GM13977 (cell line): ENCODE results near the gene BAD.

ENCODE experiments used
- DNase-seq: peaks from one replicate; pipeline ENCODE4 v3.0.0; 2012; ENCODE audit warnings: low spot score
- in situ Hi-C: fragments of 300-500 bp; cut with MboI; formaldehyde crosslinking; loops from one replicate; pipeline ENCODE4 v1.12.0; 2022; ENCODE audit warnings: low sequenced_read_pairs, low pct_unique_long_range_greater_than_20kb, mixed read lengths, inconsistent platforms; ENCODE audit not compliant: unreplicated experiment
- TF ChIP-seq, protein P1 (sequence below): IDR thresholded peaks from 2 replicates; pipeline ENCODE4 v1.5.1; 2012; ENCODE audit warnings: mild to moderate bottlenecking, control low read depth; ENCODE audit not compliant: insufficient read depth; ENCODE audit errors: extremely low read depth, missing control alignments

Gene BAD

DNA sequence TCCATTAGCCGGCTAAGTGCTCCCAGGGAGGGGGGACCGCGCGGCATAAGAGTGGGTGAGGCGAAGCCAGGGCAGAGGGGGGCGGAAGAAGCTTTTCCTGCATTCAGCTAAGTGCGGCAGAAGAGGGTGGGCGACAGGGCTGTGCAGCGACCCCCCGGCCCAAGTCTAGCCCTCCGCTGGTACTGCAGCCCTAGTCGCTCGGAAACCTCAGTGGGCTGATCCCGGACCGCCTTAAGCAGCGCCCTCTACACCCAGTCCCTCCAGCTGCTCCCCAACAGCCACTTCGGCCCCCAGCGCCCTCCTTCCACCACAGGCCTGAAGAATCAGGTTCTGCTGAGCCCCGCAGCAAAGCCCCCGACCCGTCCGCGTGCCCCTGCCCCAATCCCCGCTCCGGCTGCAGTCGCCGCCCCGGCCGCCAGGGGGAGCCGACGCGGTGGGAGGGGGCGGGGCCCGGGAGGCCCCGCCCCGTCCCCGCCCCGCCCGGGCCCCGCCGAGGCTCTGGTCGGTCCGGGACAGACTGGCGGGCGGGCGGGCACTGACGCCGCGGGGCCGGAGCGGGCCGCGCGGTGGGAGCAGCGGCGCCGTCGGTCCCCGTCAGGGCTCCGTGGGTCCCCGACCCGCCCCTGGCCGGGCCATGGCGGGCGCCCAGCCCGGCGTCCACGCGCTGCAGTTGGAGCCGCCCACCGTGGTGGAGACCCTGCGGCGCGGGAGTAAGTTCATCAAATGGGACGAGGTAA, 33.3 kb downstream of the BAD start, which contains the start of gene PLCB3:
Gene PLCB3, plus strand, starts transcription at position 515 of the 737 bp plus-strand sequence. Its CDS starts 120 bp downstream, at position 635.
- TF ChIP-seq, protein P1, sequence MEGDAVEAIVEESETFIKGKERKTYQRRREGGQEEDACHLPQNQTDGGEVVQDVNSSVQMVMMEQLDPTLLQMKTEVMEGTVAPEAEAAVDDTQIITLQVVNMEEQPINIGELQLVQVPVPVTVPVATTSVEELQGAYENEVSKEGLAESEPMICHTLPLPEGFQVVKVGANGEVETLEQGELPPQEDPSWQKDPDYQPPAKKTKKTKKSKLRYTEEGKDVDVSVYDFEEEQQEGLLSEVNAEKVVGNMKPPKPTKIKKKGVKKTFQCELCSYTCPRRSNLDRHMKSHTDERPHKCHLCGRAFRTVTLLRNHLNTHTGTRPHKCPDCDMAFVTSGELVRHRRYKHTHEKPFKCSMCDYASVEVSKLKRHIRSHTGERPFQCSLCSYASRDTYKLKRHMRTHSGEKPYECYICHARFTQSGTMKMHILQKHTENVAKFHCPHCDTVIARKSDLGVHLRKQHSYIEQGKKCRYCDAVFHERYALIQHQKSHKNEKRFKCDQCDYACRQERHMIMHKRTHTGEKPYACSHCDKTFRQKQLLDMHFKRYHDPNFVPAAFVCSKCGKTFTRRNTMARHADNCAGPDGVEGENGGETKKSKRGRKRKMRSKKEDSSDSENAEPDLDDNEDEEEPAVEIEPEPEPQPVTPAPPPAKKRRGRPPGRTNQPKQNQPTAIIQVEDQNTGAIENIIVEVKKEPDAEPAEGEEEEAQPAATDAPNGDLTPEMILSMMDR, result peak; percentile 73
- DNase-seq, result peak; percentile 96
- in situ Hi-C loops, result no loop called here

DNA sequence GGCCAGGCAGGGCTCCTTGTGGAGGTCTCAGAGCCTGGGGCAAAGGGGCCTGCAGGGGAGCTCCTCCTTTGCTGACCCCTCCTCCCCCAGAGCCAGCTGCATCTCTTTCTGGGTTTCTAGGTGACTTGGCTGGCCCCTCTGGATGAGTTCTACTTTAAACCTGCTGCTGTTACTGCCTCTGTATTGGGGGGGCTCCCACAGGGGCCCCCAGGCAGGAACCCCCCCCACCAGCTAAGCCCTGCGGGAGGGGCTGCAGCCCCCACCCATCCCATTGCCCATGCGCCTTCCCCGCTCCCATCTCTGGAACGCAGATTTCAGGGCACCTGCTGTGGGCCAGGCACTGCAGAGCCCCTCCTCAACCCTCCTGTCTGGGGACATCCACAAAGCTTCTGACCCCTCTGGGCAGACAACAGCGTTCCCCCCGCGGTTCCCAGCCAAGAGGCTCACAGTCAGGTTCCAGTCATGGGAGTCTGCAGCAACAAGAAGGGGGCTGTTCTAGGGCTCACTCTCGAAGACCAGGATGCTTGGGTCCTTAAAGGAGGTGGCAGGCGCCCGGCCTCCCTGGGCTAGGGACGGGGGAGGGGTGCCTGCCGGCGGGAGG, 34.0 kb downstream of the BAD start:
- TF ChIP-seq, protein P1, result no peak
- in situ Hi-C loops, result no loop called here
- peak; percentile 29 for DNase-seq

DNA sequence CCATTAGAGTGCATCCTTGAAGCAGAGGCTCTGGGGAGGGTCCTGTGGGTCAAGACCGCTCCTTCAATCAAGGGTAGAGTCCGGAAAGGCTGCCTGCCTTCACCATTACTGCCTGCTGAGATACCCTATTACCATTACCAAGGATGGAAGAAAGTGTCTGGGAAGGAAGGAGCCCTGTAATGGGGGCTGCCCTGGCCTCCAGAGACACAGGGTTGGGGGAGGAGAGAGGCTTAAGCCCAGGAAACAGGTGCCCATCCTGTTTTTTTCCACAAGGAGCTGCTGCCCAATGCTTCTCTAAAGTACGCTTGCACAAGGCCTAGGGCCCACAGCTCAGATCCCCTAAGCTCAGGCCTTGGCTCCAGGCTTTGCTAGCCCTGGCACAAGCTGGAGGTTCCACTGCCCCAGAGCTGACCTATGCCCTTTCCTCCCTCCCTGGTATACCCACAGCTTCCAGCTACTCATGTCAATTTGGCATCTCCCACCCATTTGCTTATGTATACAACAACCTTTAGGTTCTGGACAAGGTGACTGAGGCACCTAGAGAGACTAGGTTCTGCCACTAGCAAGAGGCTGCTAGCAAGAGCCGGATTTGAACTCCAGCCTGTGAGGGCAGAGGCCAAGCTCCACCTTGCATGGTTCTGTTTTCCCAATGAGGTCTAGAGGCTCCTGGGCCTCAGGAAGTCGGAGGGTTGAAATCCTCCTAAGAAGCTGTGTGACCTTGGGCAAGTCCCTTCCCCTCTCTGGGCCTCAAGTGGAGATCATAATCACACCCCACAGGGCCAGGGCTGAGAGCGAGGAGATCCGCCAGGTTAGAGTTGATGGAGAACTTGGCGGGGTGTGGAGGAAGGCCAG, 34.7 kb downstream of the BAD start:
- TF ChIP-seq, protein P1, result no peak
- in situ Hi-C loops, result no loop called here
- no peak for DNase-seq

DNA sequence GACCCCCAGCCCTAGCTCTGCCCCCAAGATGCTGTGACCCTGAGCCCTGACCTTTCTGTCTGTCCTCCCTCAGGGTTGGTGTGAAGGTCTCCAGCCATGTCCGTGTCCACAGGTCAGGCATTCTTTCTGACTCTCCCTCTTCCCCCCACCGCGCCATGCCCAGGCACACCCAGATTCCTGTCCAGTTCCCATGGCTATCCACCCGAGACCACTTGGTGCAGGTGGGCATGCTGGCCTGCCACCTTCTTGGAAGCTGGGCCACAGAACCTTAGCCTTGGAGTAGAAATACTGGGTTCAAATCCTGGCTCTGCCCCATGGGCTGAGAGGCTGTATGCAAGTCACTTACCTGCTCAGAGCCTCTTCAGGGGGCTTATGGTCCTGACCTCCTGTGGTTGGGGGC, 35.4 kb downstream of the BAD start:
- in situ Hi-C loops, result no loop called here
- TF ChIP-seq, protein P1, result no peak
- DNase-seq, result no peak

DNA sequence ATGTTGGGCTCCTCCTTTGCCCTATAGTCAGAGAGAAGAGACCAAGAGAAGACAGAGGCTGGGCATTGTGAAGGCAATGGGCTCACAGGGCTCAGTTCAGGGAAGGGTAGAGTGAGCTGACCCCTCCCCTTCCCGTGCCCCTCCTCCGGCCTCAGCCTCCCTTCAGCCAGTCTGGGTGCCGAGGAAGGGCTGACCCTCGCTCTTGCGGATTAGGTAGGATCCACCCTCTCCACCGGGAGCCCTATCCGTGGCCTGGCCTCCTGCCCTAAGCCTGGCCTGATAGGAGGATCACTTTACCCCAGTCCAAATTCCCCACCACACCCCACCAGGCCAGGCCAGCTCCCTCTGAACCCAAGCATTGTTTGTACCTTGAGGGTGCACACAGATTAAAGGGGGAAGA, 35.9 kb downstream of the BAD start:
- no peak for DNase-seq
- TF ChIP-seq, protein P1, result no peak
- in situ Hi-C loops, result no loop called here

DNA sequence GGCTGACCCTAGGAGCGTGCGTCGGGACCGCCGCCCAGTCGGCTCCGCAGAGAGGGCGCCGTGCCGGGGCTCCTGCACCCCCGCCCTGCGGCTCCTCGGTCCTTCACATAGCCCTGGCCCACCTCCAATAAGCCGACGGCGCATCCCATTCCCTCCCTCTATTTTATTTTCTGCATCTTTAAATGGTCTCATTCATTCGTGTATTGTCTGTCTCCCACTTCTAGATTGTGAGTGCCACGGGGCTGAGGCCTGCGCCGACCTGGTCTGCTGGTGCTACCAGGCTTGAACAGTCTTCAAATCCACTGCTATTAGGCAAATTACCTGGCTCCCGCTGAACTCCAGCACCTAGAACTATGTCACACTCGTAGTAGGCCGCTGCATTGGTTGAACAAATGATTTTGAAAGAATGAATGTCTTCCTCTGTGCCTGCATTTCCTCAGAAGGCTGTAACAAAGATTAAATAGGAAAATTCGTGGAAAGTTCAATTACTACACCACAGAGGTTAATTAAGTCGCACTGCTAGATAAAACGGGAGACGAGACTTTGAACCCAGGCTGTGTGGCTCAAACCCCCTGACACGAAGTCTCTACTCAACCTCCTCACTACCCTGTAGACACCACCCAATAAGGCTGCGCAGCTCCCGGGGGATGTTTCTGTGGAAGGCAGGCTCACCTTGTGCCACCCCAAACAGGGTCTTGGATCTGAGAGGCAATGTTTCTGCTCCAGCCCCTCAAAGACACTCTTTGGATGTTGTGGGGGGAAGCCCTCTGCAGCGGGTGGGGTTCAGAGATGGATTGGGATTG, 36.5 kb downstream of the BAD start:
- in situ Hi-C loops, result no loop called here
- TF ChIP-seq, protein P1, result no peak
- DNase-seq, result no peak
